ENCODE data around the gene PFDN4.

DNA sequence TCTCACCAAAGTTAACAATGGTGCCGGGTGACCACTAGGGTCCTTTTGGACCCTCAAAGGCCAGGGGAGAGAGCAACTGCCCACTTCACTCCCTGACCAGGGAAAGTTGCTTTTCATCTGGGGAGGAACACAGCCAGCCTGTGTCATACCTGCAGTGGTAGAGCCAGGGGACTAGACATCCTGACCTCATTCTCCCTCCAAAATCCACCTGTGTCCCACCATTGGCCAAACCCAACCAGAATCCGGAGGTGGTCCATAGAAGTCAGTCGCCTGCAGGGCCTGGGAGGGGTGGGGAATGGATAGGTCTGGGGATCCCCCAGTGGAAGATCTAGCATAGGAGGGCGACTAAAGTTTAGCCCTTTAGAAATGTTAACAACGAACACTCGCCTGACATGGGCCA, 12.8 kb downstream of the PFDN4 start:
- TF ChIP-seq POLR2A (IDR thresholded peaks at IDR 0.05) (no peak), EP300 (IDR thresholded peaks at IDR 0.05) (no peak), CTCF (IDR thresholded peaks at IDR 0.05) (no peak), POLR2AphosphoS5 (IDR thresholded peaks at IDR 0.05) (no peak)

All from upper lobe of left lung (tissue), 4 donors.